GM19240 (cell line): ENCODE data around the gene CEBPG.

Source experiments
- DNase-seq: peaks from one replicate; pipeline ENCODE4 v3.0.0; 2011; ENCODE audit warnings: low spot score; ENCODE audit not compliant: insufficient read length

CEBPG gene

GRCh38 chr19:33350538-33351309 lies 22.8 kb upstream of the CEBPG start:
- DNase-seq: no peak

DNA sequence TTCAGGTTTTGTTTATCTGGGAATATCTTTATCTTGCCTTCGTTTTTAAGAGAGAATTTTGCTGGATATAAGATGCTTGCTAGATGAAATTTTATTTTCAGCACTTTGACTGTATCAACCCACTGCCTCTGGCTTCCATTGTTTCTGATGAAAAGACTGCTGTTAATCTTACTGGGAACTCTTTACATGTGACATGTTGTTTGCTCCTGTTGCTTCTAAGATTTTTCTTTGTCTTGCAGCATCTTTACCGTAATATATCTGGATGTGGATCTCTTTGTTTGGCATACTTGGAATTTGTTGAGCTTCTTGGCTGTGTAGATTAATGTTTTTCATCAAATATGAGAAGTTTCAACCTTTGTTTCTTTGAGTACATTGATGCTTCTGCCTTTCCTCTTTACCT lies 18.0 kb upstream of the CEBPG start:
- no peak for DNase-seq

DNA sequence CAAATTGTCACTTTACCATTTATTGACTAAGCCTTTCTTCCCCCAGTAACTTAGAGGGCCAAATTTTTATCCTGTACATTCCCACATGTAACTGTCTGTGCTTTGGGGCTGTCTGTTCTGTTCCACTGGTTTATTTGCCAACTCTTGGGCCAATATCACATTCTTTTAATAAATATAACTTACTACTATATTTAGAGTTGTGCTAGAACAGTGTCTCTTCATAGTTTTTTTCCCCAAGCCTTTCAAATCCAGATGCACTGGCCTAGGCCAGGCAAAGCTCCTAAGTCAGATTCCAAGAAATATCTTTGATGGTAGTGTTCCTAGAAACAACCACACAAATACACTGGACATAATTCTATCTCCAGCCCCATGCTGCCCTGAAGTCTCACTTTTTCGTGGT lies 16.0 kb upstream of the CEBPG start:
- no peak for DNase-seq

DNA sequence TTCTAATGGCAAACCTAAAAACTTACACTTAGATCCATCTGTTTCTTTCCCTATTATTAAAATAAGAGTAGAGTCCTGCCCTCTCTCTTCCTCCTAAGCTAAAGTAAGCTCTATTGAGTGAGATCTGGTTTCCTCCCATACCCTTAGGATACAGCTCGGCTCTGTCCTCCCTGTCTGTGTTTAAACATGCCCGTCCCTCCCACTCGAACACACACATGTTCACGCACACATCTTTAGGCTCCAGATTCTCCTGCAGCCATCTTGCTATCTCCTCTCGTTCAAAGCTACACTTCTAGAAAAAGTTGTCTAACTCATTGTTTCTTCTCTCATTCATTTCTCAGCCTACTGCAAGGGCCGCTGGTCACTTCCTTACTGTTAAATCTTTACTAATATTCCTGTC lies 15.1 kb upstream of the CEBPG start:
- no peak for DNase-seq

DNA sequence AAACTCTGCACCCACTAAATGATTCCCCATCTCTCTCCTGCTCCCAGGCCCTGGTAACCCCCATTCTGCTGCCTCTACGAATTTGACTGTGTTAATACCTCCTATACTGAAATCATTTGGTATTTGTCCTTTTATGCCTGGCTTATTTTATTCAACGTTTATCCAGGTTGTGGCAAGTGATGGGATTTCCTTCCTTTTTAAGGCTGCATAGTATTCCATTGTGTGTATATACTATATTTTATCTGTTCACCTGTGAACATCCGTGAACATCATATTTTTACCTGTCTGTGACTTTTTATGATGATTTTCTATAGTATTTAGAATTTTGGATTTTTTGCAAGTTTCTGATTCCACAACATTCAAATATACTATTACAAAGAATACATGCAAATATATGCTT lies 13.9 kb upstream of the CEBPG start:
- DNase-seq: no peak

DNA sequence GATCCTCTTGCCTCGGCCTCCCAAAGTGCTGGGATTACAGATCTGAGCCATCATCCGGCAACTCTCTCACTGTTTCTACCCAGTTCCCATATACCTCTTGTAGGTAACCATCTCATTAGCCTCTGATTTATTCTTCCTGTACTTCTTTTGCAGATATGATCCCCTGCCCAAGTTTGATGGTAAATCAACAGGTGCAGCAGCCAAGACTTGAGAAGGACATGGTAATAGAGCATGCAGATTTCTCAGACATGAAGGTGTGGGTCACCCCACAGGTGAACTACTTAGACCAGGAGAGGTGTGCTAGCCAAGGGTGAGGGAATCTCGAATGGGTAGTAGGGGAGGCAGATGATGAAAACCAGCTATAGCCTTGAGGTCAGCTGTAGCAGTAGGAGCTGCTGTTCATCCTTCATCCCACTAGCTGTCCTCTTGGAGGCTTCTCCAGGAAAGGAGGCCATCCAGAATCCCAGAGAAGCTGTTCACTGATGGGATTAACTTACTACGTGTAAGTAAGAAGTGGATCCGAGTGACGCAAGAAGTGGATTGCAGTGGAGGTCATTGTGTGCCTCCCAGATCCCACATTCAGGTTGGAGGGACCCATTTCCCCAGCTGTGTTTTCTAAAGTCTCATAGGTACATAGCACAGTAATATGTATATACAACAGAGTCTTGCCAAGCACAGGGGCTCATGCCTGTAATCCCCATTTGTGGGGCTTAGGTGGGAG lies 10.8 kb upstream of the CEBPG start:
- no peak for DNase-seq

- DNase-seq: no peak
Observed at GRCh38 chr19:33363476-33363875, 10.0 kb upstream of the CEBPG start.

- no peak for DNase-seq
Observed at GRCh38 chr19:33365691-33366090, 7.8 kb upstream of the CEBPG start.

GRCh38 chr19:33366127-33366526 lies 7.4 kb upstream of the CEBPG start:
- no peak for DNase-seq

DNA sequence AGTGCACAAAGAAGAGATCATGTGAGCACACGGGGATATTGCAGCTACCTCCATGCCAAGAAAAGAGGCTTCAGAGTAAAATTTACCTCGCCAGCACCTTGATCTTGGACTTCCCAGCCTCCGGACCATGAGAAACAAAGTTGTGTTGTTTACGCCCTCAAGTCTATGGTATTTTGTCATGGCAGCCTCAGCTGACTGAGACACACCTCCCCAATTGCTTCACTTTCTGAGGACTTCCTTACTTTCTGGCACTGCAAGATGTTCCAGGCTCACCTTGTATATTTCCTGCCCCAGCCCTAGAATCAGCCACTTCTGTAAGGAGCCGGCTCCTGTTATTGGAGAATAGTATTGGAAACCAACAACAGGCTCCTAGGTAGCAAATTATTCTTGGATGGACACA lies 6.6 kb upstream of the CEBPG start:
- DNase-seq: no peak

GRCh38 chr19:33368074-33368864 lies 5.2 kb upstream of the CEBPG start:
- DNase-seq: no peak

- no peak for DNase-seq
Observed at GRCh38 chr19:33370783-33371182, 2.7 kb upstream of the CEBPG start.

DNA sequence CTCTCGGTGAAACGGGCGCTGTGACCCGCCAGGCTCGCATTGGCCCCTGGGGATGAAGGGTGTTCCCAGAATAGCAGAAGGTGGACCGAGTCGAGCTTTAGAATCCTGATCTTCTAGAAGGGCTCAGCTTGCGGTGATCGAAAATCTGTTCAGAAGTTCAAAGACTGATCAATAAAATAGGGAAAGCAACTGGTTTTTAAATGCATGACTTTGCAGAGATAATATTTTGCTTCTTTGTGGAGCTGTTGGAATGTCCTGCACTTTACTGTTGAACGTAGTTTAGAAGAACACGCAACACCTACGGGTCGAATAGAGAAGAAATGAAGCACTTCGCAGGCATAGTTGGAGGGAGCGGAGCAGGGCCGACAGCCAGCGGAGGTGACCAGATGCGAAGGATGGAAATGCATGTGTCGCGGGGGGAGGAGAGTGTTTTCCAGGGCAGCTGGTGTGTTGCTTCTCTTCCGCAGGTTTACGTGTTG lies 766 bp downstream of the CEBPG start:
- DNase-seq: no peak

GRCh38 chr19:33375156-33375836 lies 1.8 kb downstream of the CEBPG start:
- DNase-seq: no peak

GRCh38 chr19:33375837-33376159 lies 2.3 kb downstream of the CEBPG start:
- DNase-seq: no peak

DNA sequence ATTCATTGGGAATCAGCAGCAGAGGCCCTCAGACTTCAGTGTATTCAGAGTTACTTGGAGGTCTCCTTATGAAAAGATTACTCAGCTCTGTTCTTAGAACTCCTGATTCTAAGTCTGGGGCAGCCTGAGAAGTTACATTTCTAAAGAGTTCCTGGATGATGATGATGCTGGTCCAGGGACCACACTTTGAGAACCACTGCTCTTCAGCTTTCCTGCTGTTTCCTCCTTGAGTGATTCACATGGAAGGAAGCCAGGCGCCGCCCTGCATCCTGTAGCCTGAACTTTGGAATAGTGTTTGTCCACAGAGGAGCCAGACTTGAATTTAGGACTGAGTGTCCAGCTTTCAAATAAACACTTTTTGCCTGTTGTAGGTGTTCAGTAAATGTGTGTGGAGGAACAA lies 2.9 kb downstream of the CEBPG start:
- no peak for DNase-seq

DNA sequence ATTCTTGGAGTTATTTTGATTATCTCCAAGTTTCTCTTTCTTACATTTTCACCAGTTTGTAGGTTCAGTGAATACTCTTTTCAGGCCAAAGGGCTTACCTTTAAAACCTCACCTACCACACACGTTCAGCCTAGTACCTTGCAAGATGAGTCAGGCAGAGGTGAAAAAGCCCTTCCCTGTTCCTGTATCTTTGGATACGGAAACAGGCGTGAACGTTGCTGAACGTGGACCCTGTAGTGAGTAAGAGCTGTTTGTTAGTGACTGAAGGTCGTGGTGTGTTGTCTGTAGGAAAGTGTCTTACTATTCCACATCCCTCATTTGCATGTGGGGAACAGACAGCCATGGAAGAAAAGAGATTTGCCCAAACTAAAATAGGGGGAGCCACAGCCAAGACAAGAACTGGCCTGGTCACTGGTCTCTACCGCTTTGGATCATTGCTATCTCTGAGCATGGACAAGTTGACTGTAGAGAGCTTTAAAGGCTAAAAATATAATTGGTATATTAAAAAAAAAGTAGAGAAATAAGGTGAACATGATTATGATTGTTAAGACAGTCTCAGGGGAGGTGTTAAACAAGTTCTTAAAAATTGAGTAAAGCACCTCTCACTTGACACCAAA lies 3.5 kb downstream of the CEBPG start:
- no peak for DNase-seq

DNA sequence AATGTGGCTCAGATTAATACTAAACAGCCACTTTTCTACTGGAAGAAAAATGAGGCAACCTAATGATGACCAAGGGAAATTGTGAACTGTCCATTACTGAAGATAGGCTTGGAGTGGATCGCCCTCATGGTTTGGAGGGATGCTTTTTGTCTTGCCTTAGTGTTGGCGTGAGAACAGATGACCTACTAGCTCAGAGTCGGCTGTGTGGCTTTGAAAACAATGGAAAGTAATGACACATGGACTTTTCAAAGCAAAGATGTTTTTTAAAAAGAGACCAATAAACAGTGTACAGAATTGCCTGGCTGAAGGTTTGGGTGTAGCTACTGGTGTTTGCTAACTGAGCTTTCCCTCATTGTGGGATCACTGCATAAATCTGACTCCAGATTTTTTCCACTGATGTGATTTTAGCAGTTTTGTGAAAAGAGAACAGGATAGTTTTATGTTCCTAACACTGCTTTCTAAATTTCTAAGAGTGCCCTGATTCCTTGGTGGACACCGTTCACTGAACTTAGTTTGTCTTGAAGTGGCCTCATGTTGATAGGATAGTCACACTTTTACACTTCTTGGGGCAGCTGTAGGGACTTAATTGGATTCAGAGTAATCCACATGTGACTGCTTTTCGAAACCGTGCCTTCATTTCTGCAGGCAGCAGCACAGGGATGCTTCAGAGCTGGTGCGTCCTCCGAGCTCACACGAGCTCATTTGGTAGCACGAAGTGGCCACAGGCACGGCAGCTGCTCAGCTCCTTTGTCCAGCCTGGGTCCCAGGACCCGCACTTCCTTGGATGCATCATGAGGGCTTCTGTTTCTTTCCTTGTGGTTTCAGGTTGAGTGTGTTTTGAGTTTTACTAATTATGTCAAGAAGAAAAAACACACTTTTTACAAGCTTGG lies 4.3 kb downstream of the CEBPG start:
- no peak for DNase-seq

DNA sequence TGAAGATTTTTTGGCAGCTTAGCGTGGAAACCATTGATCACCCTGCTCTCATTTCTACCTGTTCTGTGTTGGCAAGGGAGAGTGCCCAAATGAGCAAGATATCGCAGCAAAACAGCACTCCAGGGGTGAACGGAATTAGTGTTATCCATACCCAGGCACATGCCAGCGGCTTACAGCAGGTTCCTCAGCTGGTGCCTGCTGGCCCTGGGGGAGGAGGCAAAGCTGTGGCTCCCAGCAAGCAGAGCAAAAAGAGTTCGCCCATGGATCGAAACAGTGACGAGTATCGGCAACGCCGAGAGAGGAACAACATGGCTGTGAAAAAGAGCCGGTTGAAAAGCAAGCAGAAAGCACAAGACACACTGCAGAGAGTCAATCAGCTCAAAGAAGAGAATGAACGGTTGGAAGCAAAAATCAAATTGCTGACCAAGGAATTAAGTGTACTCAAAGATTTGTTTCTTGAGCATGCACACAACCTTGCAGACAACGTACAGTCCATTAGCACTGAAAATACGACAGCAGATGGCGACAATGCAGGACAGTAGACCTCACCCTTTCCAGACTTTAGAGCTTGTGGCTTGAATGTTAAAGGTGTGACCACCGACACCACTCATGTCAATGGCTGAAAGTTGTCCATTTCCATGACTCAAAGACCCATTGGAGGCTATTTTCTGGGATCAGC lies 5.8 kb downstream of the CEBPG start:
- DNase-seq: no peak

- no peak for DNase-seq
Observed at GRCh38 chr19:33381101-33381500, 7.6 kb downstream of the CEBPG start.
